Erythroblast (primary cell): ENCODE data around the gene LRRC14B.

Experiments
- GATA1 ChIP-seq: IDR thresholded peaks from 2 replicates; pipeline ENCODE4 v1.6.1; 2011; ENCODE audit warnings: low read depth, mild to moderate bottlenecking, control low read depth, low read length, moderate library complexity
- POLR2A ChIP-seq: IDR thresholded peaks from 2 replicates; pipeline ENCODE4 v1.6.1; 2011; ENCODE audit warnings: mild to moderate bottlenecking, low read length

DNA sequence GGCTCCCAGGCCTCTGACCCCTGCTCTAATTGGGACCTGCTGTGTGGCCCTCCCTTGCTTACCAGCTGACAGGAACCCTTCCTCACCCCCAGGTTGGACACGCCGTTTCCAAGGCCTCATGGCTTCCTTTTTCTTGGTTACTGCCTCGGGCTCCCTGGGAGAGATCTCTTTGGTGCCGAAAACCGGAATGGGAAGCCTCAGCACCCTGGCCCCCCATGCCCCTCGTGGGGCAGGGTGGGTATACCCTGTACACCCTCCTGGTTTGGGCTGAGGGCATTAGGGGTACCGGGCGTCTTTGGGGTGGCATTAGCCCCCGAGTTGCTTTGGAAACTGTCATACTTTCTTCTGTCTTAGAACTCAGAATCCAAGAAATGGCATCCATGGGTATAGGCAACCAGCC, 10.1 kb upstream of the LRRC14B start:
- TF ChIP-seq POLR2A: no peak
- no peak for TF ChIP-seq GATA1
